BJ (cell line): ENCODE measurements around the gene PLS3. TPM values are rescaled to one million over a fixed set of nuclear protein-coding genes. Genes with fewer than 3 reads are reported as not detected.

Experiments used
- CTCF ChIA-PET: fragments of 350-600 bp; formaldehyde crosslinking; extraction: SDS; loops from one replicate; lab custom pipeline; 2021; ENCODE audit warnings: antibody characterized with exemption, inconsistent platforms; lab: Yijun Ruan, JAX
- POLR2A ChIA-PET: fragments of 300-600 bp; sonication (Branson Sonifier 250); formaldehyde crosslinking; extraction: SDS; loops from one replicate; lab custom pipeline; 2021; ENCODE audit warnings: antibody characterized with exemption; lab: Charles Lee
- DNase-seq: peaks from one replicate; pipeline ENCODE4 v3.0.0-alpha.2; 2011; ENCODE audit warnings: low read depth
- H3K27me3 ChIP-seq: 2 replicates; pipeline ENCODE4 v1.6.0; 2011; ENCODE audit warnings: low read length; ENCODE audit not compliant: control insufficient read depth, insufficient read depth
- H3K36me3 ChIP-seq: 2 replicates; pipeline ENCODE4 v1.5.1; 2011; ENCODE audit warnings: low read length; ENCODE audit not compliant: control insufficient read depth, insufficient read depth
- H3K4me3 ChIP-seq: 2 replicates; pipeline ENCODE4 v1.5.1; 2011; ENCODE audit warnings: low read depth, mild to moderate bottlenecking, control low read depth, low read length
- polyA plus RNA-seq: library from polyadenylated mRNA; depleted of rRNA; stranded (reverse); fragments of >200 nt; gene quantifications from 2 replicates; pipeline ENCODE4 v1.2.3, GENCODE V29; 2011
- TF ChIP-seq, protein P1 (sequence below): IDR thresholded peaks from 2 replicates; pipeline ENCODE4 v1.5.1; 2011; ENCODE audit warnings: low read depth, mild to moderate bottlenecking, control low read depth, inconsistent platforms, low read length, moderate library complexity; ENCODE audit not compliant: insufficient read depth

Gene PLS3
- polyA plus RNA-seq, 1 experiment = 67.7 TPM

DNA sequence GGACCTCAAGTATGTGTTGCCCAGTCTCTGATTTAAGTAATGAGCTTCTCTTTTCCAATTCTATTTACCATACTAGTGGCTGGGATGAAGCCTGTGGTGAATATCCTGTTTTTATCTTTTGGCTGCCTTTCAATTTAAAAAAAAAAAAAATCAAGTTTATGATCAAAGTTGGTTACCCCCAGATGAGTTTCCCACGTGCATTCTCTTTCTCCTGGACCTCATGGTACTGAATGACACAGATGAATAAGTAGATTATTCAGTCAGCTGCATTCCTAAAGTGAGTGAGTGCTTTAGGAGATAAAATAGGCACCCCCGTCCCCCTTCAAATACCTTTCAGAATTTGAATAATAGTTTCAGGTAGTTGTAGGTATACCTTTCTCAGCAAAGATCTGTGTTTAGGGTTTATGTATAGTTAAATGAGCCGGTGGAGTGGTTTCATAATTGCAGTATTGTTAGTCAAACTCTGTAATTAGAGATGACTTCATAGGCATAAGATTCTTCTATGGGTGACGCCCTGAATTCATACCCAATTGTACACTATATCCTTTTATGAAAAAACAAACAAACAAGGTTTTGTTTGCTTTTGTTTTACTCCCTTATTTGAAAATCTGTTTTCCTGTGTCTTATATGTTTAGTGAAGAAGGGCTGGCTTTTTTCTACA is 41.9 kb downstream of the PLS3 start:
- TF ChIP-seq, protein P1, sequence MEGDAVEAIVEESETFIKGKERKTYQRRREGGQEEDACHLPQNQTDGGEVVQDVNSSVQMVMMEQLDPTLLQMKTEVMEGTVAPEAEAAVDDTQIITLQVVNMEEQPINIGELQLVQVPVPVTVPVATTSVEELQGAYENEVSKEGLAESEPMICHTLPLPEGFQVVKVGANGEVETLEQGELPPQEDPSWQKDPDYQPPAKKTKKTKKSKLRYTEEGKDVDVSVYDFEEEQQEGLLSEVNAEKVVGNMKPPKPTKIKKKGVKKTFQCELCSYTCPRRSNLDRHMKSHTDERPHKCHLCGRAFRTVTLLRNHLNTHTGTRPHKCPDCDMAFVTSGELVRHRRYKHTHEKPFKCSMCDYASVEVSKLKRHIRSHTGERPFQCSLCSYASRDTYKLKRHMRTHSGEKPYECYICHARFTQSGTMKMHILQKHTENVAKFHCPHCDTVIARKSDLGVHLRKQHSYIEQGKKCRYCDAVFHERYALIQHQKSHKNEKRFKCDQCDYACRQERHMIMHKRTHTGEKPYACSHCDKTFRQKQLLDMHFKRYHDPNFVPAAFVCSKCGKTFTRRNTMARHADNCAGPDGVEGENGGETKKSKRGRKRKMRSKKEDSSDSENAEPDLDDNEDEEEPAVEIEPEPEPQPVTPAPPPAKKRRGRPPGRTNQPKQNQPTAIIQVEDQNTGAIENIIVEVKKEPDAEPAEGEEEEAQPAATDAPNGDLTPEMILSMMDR = no peak
- no peak for DNase-seq
- H3K4me3 ChIP-seq = no peak overlapping the region
- ChIA-PET POLR2A (no interaction called here), CTCF (no interaction called here)
- no peaks in the 10 kb centered on the region for H3K27me3 ChIP-seq
- H3K36me3 ChIP-seq = no peaks in the 10 kb centered on the region

DNA sequence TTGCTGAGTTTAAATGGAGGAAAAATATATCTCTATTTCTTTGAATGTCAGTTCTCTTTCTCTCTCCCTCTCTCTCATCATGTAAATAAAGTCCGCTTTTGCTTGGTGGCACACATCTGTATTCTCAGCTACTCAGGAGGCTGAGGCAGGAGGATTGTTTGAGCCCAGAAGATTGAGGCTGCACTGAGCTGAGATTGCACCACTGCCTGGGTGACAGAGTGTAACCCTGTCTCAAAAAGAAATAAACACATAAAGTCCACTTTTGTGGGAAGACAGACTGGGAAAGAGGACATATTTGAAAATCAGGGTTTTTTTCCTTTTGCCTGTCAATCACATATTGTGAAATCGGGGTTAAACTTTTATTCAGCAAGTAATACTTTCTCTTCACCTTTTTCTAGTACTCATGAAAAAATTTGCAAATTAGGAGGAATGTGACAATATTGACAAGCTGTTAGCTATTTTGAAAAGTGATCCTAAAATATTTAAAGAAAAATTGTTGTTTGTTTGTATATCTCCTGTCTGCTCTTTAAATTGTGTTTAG is 42.6 kb downstream of the PLS3 start:
- H3K36me3 ChIP-seq = no peaks in the 10 kb centered on the region
- CTCF ChIA-PET = no interaction called here
- H3K27me3 ChIP-seq = no peaks in the 10 kb centered on the region
- no peak for DNase-seq
- TF ChIP-seq, protein P1 = no peak
- H3K4me3 ChIP-seq = no peak overlapping the region
- POLR2A ChIA-PET = no interaction called here

DNA sequence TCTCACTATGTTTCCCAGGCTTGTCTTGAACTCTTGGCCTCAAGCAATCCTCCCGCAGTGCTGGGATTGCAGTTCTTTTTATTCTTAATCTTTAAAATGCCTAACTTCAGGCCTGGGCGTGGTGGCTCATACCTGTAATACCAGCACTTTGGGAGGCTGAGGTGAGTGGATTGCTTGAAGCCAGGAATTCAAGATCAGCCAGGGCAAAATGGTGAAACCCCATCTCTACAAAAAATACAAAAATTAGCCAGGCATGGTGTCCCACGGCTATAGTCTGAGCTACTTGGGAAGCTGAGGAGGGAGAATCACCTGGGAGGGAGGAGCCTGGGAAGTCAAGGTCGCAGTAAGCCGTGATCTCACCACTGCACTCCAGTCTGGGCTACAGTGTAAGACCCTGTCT is 45.9 kb downstream of the PLS3 start:
- no peak for DNase-seq
- TF ChIP-seq, protein P1 = no peak
- Histone ChIP-seq H3K36me3 (no peaks in the 10 kb centered on the region), H3K4me3 (no peak overlapping the region), H3K27me3 (no peaks in the 10 kb centered on the region)
- CTCF ChIA-PET = no interaction called here
- POLR2A ChIA-PET = no interaction called here

DNA sequence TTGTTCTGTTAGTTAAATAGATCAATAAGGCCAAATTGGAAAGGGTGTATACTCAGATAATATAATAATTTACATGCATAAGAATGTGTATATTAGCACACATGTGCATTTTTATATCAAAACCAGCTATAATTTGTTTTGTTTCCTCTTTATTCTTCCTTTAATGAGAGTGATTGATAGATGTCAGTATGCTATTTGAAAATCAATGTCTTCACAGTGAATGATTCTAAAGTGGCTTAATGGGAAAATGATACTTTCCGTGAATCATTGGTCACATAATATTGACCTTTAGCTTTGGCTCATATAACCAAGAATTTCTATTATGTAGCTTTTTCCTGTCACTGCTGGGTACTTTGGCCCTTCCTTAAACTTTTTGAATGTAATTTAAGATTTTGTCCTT is 48.6 kb downstream of the PLS3 start:
- Histone ChIP-seq H3K36me3 (no peaks in the 10 kb centered on the region), H3K27me3 (no peaks in the 10 kb centered on the region), H3K4me3 (no peak overlapping the region)
- CTCF ChIA-PET = no interaction called here
- DNase-seq = no peak
- POLR2A ChIA-PET = no interaction called here
- TF ChIP-seq, protein P1 = no peak

DNA sequence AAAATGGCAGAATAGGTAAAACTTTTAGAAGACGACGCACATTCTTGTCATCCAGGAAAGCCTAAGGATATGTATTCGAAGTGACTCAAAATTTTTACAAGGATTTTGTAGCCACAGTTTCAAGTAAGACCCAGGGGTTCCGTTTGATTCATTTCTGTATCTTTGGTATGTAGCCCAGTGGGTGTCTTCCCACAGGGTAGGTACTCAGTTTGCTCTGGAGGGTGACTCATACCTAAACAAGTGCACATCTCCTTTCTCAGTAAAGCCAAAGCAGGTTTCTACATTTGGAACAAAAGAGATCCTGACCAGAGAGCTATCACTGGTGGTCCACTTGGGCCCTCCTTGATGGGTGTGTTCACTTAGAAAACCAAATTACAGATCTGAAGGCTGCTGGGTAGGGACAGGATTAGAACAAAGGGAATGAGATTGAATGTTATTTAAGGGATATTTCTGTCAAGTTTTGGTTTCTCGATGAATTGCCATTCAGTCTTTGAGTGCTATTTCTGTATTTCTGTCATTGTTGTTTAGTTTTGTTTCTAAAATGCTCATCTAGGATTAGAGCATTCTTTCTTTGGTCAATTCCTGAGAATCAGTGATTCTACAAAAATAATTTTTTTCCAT is 56.1 kb downstream of the PLS3 start:
- peak; percentile 38 for DNase-seq
- Histone ChIP-seq H3K4me3 (no peak overlapping the region), H3K27me3 (no peaks in the 10 kb centered on the region), H3K36me3 (no peaks in the 10 kb centered on the region)
- CTCF ChIA-PET = no interaction called here
- TF ChIP-seq, protein P1 = no peak
- POLR2A ChIA-PET = no interaction called here
